Measurements from ENCODE around the gene TBCK. TPM values are rescaled to one million over a fixed set of nuclear protein-coding genes. Genes with fewer than 3 reads are reported as not detected.

The TBCK gene
- total RNA-seq, 1 experiment from 2014 or later = 28.6 TPM

GRCh38 chr4:106132045-106132444, 184.0 kb downstream of the TBCK start (continued):
- TF ChIP-seq AFF4 (CRISPR knock-in tag; IDR thresholded peaks at IDR 0.05; ENCODE audit: borderline replicate concordance) (no peak), ARID4B (CRISPR knock-in tag; IDR thresholded peaks at IDR 0.05; ENCODE audit: borderline replicate concordance) (no peak), SOX15 (CRISPR knock-in tag; IDR thresholded peaks at IDR 0.05) (no peak), ELF4 (CRISPR knock-in tag; IDR thresholded peaks at IDR 0.05; ENCODE audit: low read depth) (no peak), SMAD4 (CRISPR knock-in tag; IDR thresholded peaks at IDR 0.05) (no peak), ETV6 (CRISPR knock-in tag; IDR thresholded peaks at IDR 0.05) (no peak), FOXP1 (CRISPR knock-in tag; IDR thresholded peaks at IDR 0.05; ENCODE audit: borderline replicate concordance) (no peak), ATF1 (CRISPR knock-in tag; IDR thresholded peaks at IDR 0.05) (no peak)

GRCh38 chr4:106126062-106126461, 189.9 kb downstream of the TBCK start:
- no peak for DNase-seq (ENCODE audit: low spot score)
- ChIA-PET CTCF (no interaction called here), POLR2A (no interaction called here)
- no peak for ATAC-seq
- peaks cover 12% of the 10 kb centered on the region for H3K9me3 Mint-ChIP-seq
- no peak overlapping the region for H3K4me3 Mint-ChIP-seq
- no peak overlapping the region for H3K27ac Mint-ChIP-seq
- peaks cover 10% of the 10 kb centered on the region for H3K36me3 Mint-ChIP-seq
- H3K4me1 Mint-ChIP-seq = no peaks in the 10 kb centered on the region; the same call in 1 of the 2 replicates
- H3K27me3 Mint-ChIP-seq (ENCODE audit: low read depth) = peaks cover 19% of the 10 kb centered on the region
- no peak for TF ChIP-seq AFF4 (CRISPR knock-in tag; IDR thresholded peaks at IDR 0.05; ENCODE audit: borderline replicate concordance)
- no peak for TF ChIP-seq E2F4 (CRISPR knock-in tag; IDR thresholded peaks at IDR 0.05; ENCODE audit: borderline replicate concordance, low read depth)
- TF ChIP-seq PRRX2 (CRISPR knock-in tag; IDR thresholded peaks at IDR 0.05) = no peak
- TF ChIP-seq TP53 (CRISPR knock-in tag; IDR thresholded peaks at IDR 0.05) = no peak
- no peak for TF ChIP-seq CBFB (CRISPR knock-in tag; IDR thresholded peaks at IDR 0.05; ENCODE audit: low read depth)
- no peak for TF ChIP-seq MXD4 (CRISPR knock-in tag; IDR thresholded peaks at IDR 0.05; ENCODE audit: borderline replicate concordance)
- no peak for TF ChIP-seq NR1H2 (CRISPR knock-in tag; IDR thresholded peaks at IDR 0.05)
- no peak for TF ChIP-seq NR3C1 (CRISPR knock-in tag; conservative IDR thresholded peaks at IDR 0.05; ENCODE audit: low read depth)
- TF ChIP-seq USF1 (CRISPR knock-in tag; IDR thresholded peaks at IDR 0.05) = no peak
- no peak for TF ChIP-seq ZNF138 (CRISPR knock-in tag; conservative IDR thresholded peaks at IDR 0.05)
- no peak for TF ChIP-seq FOXK1 (CRISPR knock-in tag; IDR thresholded peaks at IDR 0.05)
- TF ChIP-seq KAT7 (CRISPR knock-in tag; IDR thresholded peaks at IDR 0.05; ENCODE audit: borderline replicate concordance) = no peak
- no peak for TF ChIP-seq ZNF423 (CRISPR knock-in tag; IDR thresholded peaks at IDR 0.05)
- TF ChIP-seq MLX (CRISPR knock-in tag; IDR thresholded peaks at IDR 0.05) = no peak
- no peak for TF ChIP-seq OVOL2 (CRISPR knock-in tag; IDR thresholded peaks at IDR 0.05; ENCODE audit: borderline replicate concordance)

Data from WTC11 (cell line).